GM19438 (cell line): ENCODE results near the gene EEFSEC.

Source experiments
- ATAC-seq: cut with Tn5 transposase; IDR thresholded peaks from one replicate; pipeline ENCODE4 v1.9.1; 2021; ENCODE audit warnings: low read depth; ENCODE audit not compliant: unreplicated experiment

Gene EEFSEC

GRCh38 chr3:128269006-128269775, 115.9 kb downstream of the EEFSEC start:
- no peak for ATAC-seq

- ATAC-seq: no peak
Measured at GRCh38 chr3:128269796-128270195, 116.5 kb downstream of the EEFSEC start.

- no peak for ATAC-seq
Measured at GRCh38 chr3:128270559-128271492, 117.5 kb downstream of the EEFSEC start.

- ATAC-seq: no peak
Measured at GRCh38 chr3:128271536-128272332, 118.5 kb downstream of the EEFSEC start.

- no peak for ATAC-seq
Measured at GRCh38 chr3:128273109-128273840, 120.0 kb downstream of the EEFSEC start.

- ATAC-seq: no peak
Measured at GRCh38 chr3:128273841-128274573, 120.7 kb downstream of the EEFSEC start.

GRCh38 chr3:128274837-128275236, 121.6 kb downstream of the EEFSEC start:
- ATAC-seq: no peak

GRCh38 chr3:128275316-128276145, 122.2 kb downstream of the EEFSEC start:
- no peak for ATAC-seq

- ATAC-seq: no peak
Measured at GRCh38 chr3:128276146-128276435, 122.8 kb downstream of the EEFSEC start.

GRCh38 chr3:128276577-128277183, 123.4 kb downstream of the EEFSEC start:
- no peak for ATAC-seq

- ATAC-seq: no peak
Measured at GRCh38 chr3:128277378-128278069, 124.2 kb downstream of the EEFSEC start.

- no peak for ATAC-seq
Measured at GRCh38 chr3:128278130-128278529, 124.8 kb downstream of the EEFSEC start.

- ATAC-seq: no peak
Measured at GRCh38 chr3:128278761-128279600, 125.7 kb downstream of the EEFSEC start.

GRCh38 chr3:128279601-128279880, 126.3 kb downstream of the EEFSEC start:
- ATAC-seq: no peak

GRCh38 chr3:128280481-128281052, 127.3 kb downstream of the EEFSEC start:
- no peak for ATAC-seq

GRCh38 chr3:128281056-128281455, 127.8 kb downstream of the EEFSEC start:
- ATAC-seq: no peak
